Eye (tissue), 1 donor: Measurements from ENCODE around the gene OOSP4B.
"Not testable (repeated sequence)": the region's sequence is repeated elsewhere in the genome, so short reads cannot be mapped to it uniquely, and the experiment has no call there.

Experiments used
- DNase-seq: peaks from one replicate; pipeline ENCODE4 v3.0.0-alpha.2; 2015

OOSP4B gene

GRCh38 chr11:60016881-60017280 lies at the start of gene OOSP4B:
Gene OOSP4B (plus strand): TSS chr11:60017181.
- DNase-seq: no peak

DNA sequence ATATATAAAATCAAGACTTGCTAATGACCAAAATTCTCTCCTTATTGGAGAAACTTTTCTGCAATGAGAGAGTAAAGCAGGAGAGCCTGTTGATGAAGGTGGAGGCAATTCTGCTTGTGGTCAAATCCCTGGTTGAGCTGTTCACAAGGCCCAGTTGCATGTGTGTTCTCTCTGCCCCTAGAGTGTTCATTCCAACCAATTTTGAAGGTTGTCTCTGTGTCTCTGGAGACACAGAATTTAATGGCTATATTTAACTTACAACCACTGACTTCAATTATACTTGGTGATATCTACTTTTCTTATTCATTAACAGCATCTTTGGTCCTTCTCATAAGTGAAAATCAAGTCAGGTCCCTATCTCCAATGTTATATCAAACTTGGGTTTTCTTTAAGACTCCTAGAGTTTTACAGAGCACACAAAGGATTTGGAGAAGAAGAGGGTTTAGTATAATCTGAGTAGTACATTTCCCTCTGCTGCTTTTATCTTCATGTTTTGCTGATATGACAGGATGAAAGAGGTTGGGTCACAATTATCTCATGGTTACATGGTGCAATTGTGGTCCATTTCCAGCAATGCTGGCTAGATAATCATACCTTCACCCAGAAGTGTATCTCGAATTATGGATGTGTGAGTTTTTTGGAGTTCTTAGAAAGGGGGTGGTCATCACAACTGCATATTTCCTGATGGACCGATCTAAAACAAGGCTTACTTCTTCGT lies 49.1 kb upstream of the OOSP4B start:
- DNase-seq: no peak

DNA sequence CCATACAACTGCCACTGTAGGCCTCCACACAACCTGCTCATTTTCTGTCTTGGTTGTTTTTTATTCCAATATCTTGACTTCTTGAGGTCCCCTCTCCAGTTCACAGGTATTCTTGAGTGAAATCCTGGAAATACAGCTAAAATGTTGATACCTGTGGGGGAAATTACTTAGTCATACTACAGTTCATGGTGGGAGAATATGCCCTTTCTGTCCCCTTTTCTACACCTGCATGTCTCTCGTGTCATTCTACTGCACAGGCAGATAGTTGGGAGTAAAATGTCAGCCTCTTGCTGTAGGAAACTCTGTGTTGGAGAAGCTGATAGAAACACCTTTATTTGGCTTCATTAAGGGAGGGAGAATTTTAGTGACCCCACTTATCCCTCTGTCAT lies 48.6 kb upstream of the OOSP4B start:
- no peak for DNase-seq

DNA sequence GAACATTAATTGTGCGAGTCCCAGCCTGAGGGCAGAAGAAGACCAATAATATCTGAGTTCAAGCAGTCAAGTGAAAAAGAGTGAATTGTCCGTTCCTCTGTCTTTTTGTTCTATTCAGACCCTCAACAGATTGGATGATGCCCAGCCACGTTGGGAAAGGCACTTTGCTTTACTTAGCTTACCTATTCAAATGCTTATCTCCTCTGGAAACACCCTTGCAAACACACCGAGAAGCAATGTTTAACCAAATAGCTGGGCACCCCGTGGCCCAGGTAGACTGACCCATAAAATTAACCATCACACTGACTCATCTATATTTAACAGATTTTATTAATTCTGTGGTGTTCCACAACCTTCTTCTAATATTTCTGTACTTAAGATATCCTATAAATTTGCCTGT lies 43.9 kb upstream of the OOSP4B start:
- no peak for DNase-seq

DNA sequence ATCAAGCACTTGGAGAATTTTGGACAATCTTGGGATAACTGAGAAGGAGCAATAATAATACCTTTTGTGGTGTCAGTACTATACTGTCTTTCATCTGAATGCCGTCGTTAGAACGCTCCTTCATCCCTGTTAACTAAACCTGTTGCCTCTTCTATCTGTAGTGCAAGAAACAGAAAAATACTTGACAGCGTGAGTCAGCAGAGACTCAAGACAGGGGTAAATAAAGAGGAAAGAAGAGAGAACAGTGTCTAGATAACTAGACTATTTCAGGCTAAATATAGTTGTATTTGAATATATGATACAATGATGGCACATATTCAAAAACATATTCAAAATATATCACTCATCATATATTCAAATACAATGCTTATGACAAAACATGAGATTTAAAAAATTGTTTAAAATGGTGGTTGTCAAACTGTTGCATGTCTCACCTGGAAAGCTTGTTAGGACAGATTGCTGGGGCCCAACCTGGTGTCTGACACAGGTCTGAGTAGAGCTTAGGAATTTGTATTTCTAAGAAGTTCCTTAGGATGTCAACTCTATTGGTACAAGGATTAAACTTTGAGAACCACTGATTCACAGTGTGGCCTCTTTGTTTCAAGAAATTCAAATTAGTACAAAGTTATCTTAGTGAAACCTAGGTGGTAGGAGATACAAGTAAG lies 35.7 kb upstream of the OOSP4B start:
- DNase-seq: no peak

DNA sequence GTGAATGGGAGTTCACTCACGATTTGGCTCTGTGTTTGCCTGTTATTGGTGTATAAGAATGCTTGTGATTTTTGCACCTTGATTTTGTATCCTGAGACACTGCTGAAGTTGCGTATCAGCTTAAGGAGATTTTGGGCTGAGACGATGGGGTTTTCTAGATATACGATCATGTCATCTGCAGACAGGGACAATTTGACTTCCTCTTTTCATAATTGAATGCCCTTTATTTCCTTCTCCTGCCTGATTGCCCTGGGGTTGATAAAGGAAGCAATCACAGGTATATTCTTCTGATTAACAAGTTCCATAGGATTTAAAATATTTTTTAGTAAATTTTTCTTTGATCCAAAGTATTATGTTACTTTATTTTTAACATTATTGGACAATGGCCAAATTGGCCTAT lies 34.9 kb upstream of the OOSP4B start:
- not testable (repeated sequence) for DNase-seq

DNA sequence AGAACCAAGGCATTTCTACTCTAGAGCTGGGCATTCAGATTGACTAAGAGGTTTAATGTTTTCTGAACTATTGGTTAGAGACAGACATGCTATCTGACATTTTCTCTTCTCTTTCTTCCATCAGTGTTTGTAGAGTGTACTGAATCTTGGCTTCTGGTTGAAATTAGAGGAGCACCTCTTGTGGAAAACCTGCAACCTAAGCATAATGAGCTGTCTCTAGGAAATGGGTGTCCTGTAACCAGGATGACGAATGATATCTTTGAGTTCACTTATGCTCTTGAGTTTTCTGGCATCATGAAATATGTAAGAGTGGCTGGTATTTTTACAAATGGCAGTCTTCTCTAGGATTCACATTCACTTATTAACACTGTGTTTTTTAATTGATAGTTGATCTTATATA lies 33.8 kb upstream of the OOSP4B start:
- DNase-seq: no peak

DNA sequence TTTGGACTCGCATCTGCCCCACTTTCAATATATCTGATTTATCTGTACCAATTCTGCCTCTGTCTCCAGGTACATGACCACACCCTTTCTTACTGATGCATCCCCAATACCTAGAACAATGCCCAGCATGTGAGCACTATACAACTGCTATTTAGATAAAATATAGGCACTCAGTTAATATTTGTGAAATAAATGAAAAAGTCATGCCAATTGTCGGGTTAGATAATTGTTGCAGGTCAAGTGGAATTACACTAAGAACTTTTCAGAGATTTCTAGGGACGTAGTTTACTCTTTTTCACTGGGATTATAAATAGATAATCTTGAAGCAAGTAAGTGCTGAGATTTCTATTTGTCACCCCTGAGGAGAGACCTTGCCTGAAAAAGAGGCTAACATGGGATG lies 32.6 kb upstream of the OOSP4B start:
- DNase-seq: no peak

- no peak for DNase-seq
Measured at GRCh38 chr11:59990421-59990820, 26.6 kb upstream of the OOSP4B start.

DNA sequence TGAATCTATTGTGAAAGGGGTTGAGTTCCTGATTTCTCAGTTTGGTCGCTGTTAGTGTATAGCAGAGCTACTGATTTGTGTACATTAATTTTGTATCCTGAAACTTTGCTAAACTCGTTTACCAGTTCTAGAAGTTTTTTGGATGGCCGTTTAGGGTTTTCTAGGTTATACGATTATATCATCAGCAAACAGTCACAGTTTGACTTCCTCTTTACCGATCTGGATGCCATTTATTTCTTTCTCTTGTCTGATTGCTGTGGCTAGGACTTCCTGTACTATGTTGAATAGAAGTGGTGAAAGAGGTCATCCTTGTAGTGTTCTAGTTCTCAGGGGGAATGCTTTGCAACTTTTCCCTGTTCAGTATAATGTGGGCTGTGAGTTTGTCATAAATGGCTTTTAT lies 24.6 kb upstream of the OOSP4B start:
- DNase-seq: no peak

DNA sequence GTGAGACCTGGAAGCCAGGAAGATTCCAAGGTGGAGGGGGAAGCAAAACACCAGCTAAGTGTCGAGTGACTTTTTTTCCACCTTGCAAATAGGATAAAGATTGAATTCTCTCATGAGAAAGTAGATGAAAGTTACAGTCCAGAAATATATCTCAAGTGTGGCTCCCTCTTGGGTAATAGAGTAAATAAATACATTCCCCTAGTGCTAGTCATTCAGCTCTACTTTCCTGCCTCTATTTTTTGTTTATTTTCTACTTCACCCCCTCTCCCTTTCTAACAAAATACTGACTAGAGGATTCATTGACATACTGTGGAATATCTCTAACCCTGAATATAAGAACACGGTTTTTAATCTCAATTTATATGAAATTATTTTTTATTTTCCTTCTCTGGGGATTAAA lies 19.2 kb upstream of the OOSP4B start:
- DNase-seq: no peak

GRCh38 chr11:59999691-60000090 lies 17.3 kb upstream of the OOSP4B start:
- peak; percentile 60 for DNase-seq

DNA sequence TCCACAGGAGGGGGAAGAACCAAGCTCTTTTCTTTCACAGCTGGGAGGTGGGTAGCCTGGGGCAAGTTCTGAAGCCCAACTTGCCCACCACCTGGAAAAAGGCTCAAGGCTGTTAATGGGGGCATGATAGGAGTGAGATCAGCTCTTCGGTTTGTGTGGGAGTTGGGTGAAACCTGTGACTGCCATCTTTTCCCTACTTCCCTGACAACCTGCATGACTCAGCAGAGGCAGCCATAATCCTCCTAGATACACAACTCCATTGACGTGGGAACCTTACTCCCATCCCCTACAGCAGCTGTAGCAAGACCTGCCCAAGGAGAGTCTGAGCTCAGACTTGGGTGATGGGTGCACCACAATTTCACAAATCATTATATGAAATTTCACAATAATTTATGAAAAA lies 13.3 kb upstream of the OOSP4B start:
- no peak for DNase-seq

GRCh38 chr11:60005360-60005759 lies 11.6 kb upstream of the OOSP4B start:
- no peak for DNase-seq

GRCh38 chr11:60018058-60018457 lies 1.1 kb downstream of the OOSP4B start:
- DNase-seq: no peak

GRCh38 chr11:60020376-60020775 lies 3.4 kb downstream of the OOSP4B start:
- not testable (repeated sequence) for DNase-seq

GRCh38 chr11:60029015-60029632 lies 12.1 kb downstream of the OOSP4B start:
- no peak for DNase-seq

- no peak for DNase-seq
Measured at GRCh38 chr11:60040109-60040508, 23.1 kb downstream of the OOSP4B start, which contains the start of gene OOSP2. Gene OOSP2 (plus strand): TSS chr11:60040409. CDS start chr11:60040460, 51 bp downstream.

DNA sequence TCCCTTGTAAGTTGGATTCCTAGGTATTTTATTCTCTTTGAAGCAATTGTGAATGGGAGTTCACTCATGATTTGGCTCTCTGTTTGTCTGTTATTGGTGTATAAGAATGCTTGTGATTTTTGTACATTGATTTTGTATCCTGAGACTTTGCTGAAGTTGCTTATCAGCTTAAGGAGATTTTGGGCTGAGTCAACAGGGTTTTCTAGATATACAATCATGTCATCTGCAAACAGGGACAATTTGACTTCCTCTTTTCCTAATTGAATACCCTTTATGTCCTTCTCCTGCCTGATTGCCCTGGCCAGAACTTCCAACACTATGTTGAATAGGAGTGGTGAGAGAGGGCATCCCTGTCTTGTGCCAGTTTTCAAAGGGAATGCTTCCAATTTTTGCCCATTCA lies 33.4 kb downstream of the OOSP4B start:
- not testable (repeated sequence) for DNase-seq

DNA sequence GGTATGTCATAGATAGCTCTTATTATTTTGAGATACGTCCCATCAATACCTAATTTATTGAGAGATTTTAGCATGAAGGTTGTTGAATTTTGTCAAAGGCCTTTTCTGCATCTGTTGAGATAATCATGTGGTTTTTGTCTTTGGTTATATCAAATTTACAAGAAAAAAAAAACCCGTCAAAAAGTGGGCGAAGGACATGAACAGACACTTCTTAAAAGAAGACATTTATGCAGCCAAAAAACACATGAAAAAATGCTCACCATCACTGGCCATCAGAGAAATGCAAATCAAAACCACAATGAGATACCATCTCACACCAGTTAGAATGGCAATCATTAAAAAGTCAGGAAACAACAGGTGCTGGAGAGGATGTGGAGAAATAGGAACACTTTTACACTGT lies 33.9 kb downstream of the OOSP4B start:
- DNase-seq: not testable (repeated sequence)

- DNase-seq: no peak
Measured at GRCh38 chr11:60056349-60056969, 39.5 kb downstream of the OOSP4B start, which contains the start of gene MS4A3. Gene MS4A3 (plus strand): TSS chr11:60056665. CDS start chr11:60061161, 4,496 bp downstream.

DNA sequence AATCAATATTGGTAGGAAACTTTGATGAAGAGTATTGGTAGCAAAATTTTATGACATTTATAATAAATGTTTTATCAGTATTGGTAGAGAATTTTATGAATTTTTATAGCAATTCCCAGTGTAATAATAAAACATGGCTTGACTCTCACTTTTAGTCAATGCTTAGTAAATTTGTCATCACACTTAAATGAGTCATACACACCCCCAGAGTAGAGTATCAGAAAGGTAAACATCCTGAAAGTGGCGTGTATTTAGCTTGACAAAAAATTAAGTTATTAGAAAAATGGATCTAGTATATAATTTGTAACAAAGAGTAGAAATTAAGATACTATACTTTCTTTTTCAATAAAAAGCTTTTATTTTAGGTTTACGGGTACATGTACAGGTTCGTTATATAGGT lies 42.1 kb downstream of the OOSP4B start:
- no peak for DNase-seq

GRCh38 chr11:60059521-60060240 lies 42.7 kb downstream of the OOSP4B start:
- DNase-seq: no peak
